Superior temporal gyrus (tissue), 1 donor: ENCODE results near the gene TP53I3.
A peak's percentile ranks its signal among the peaks of the same experiment; 100 is the strongest.
"Not testable (repeated sequence)": the region's sequence is repeated elsewhere in the genome, so short reads cannot be mapped to it uniquely, and the experiment has no call there.

Experiments
- DNase-seq: peaks from one replicate; pipeline ENCODE4 v3.0.0-alpha.2; 2016; ENCODE audit errors: extremely low spot score

Gene TP53I3

GRCh38 chr2:24084386-24085199 is at the start of gene TP53I3:
TP53I3 (minus strand) TSS chr2:24084834; CDS start chr2:24084326, 508 bp downstream.
- peak; percentile 80 for DNase-seq

- no peak for DNase-seq
Measured at GRCh38 chr2:24132543-24132942, 47.9 kb upstream of the TP53I3 start.

GRCh38 chr2:24125956-24126355 is 41.3 kb upstream of the TP53I3 start:
- no peak for DNase-seq

GRCh38 chr2:24123922-24124580 is 39.4 kb upstream of the TP53I3 start:
- DNase-seq, result peak; percentile 62

- DNase-seq, result peak; percentile 82
Measured at GRCh38 chr2:24123195-24123921, 38.7 kb upstream of the TP53I3 start, which contains the start of the genes FAM228B and PFN4. FAM228B (plus strand) TSS chr2:24123469; CDS start chr2:24124362, 893 bp downstream. PFN4 (minus strand) TSS chr2:24123334; CDS start chr2:24122535, 799 bp downstream.

- peak; percentile 60 for DNase-seq
Measured at GRCh38 chr2:24122366-24123194, 37.9 kb upstream of the TP53I3 start.

- DNase-seq, result no peak
Measured at GRCh38 chr2:24121469-24121868, 36.8 kb upstream of the TP53I3 start.

- no peak for DNase-seq
Measured at GRCh38 chr2:24121066-24121465, 36.4 kb upstream of the TP53I3 start.

- no peak for DNase-seq
Measured at GRCh38 chr2:24117902-24118301, 33.3 kb upstream of the TP53I3 start.

- no peak for DNase-seq
Measured at GRCh38 chr2:24115057-24115456, 30.4 kb upstream of the TP53I3 start.

- DNase-seq, result no peak
Measured at GRCh38 chr2:24111407-24111901, 26.8 kb upstream of the TP53I3 start.

GRCh38 chr2:24110660-24111303 is 26.1 kb upstream of the TP53I3 start:
- no peak for DNase-seq

- not testable (repeated sequence) for DNase-seq
Measured at GRCh38 chr2:24109431-24109830, 24.8 kb upstream of the TP53I3 start.

- DNase-seq, result no peak
Measured at GRCh38 chr2:24107336-24107735, 22.7 kb upstream of the TP53I3 start.

- DNase-seq, result no peak
Measured at GRCh38 chr2:24106786-24107185, 22.2 kb upstream of the TP53I3 start.

GRCh38 chr2:24105816-24106215 is 21.2 kb upstream of the TP53I3 start:
- no peak for DNase-seq

- DNase-seq, result no peak
Measured at GRCh38 chr2:24104906-24105305, 20.3 kb upstream of the TP53I3 start.

GRCh38 chr2:24104110-24104650 is 19.5 kb upstream of the TP53I3 start:
- no peak for DNase-seq

- no peak for DNase-seq
Measured at GRCh38 chr2:24102677-24103076, 18.0 kb upstream of the TP53I3 start.

- no peak for DNase-seq
Measured at GRCh38 chr2:24101992-24102391, 17.4 kb upstream of the TP53I3 start.
